IMR-90 (cell line): ENCODE results near the gene SKIC8. TPM values are rescaled to one million over a fixed set of nuclear protein-coding genes. Genes with fewer than 3 reads are reported as not detected.

Source experiments
- ATAC-seq: fragments of 200-7000 bp; cut with Tn5 transposase; 2 replicates; pipeline ENCODE4 v1.9.1; 2020; ENCODE audit warnings: low read depth, mild to moderate bottlenecking, moderate library complexity
- Bru-seq: library from RNA; stranded (reverse); fragments of 400-500 nt; gene quantifications from one replicate; lab custom pipeline; 2021; lab: Mats Ljungman, UMichigan
- BruChase-seq, 2 experiments: library from RNA; stranded (reverse); fragments of 400-500 nt; gene quantifications; one replicate each; lab custom pipeline; 2021; lab: Mats Ljungman, UMichigan
- BruUV-seq: library from RNA; stranded (reverse); fragments of 400-500 nt; replicated peaks from 2 replicates; lab custom pipeline; 2021; lab: Mats Ljungman, UMichigan
- CTCF ChIA-PET: fragments of 300-600 bp; formaldehyde crosslinking; extraction: SDS; loops from one replicate; lab custom pipeline; 2021; ENCODE audit warnings: antibody characterized with exemption; lab: Yijun Ruan, JAX
- POLR2A ChIA-PET: fragments of 300-600 bp; sonication (Branson Sonifier 250); formaldehyde crosslinking; loops from one replicate; lab custom pipeline; 2022; ENCODE audit warnings: antibody characterized with exemption; ENCODE audit not compliant: unreplicated experiment; lab: Charles Lee
- DNase-seq: peaks from one replicate; pipeline ENCODE4 v3.0.0; 2013
- H2AFZ ChIP-seq: replicated peaks from 2 replicates; pipeline ENCODE3; 2013; ENCODE audit warnings: low read length, mild to moderate bottlenecking; ENCODE audit not compliant: poor library complexity
- H2AK5ac ChIP-seq: 2 replicates; pipeline ENCODE4 v1.6.1; 2013; ENCODE audit warnings: low read depth, low read length, inconsistent platforms
- H2AK9ac ChIP-seq: replicated peaks from 2 replicates; pipeline ENCODE3; 2013; ENCODE audit warnings: mild to moderate bottlenecking, low read depth, low read length, moderate library complexity; ENCODE audit not compliant: poor library complexity
- H2BK120ac ChIP-seq: 2 replicates; pipeline ENCODE4 v1.6.1; 2013; ENCODE audit warnings: low read depth, low read length, inconsistent platforms
- H2BK15ac ChIP-seq: 3 replicates; pipeline ENCODE4 v1.6.1; 2013; ENCODE audit warnings: low read depth, low read length, inconsistent platforms
- H2BK20ac ChIP-seq: 2 replicates; pipeline ENCODE4 v1.6.1; 2013; ENCODE audit warnings: low read depth, mild to moderate bottlenecking, inconsistent platforms, low read length, moderate library complexity
- H2BK5ac ChIP-seq: 2 replicates; pipeline ENCODE4 v1.6.1; 2013; ENCODE audit warnings: mild to moderate bottlenecking, low read depth, low read length, inconsistent platforms; ENCODE audit not compliant: poor library complexity, severe bottlenecking
- H3K14ac ChIP-seq: replicated peaks from 2 replicates; pipeline ENCODE4 v1.6.1; 2013; ENCODE audit warnings: low read depth, low read length, inconsistent platforms
- H3K18ac ChIP-seq: 2 replicates; pipeline ENCODE4 v1.6.1; 2013; ENCODE audit warnings: low read depth, low read length, control low read depth
- H3K23ac ChIP-seq: 2 replicates; pipeline ENCODE4 v1.6.1; 2013; ENCODE audit warnings: low read depth, low read length, inconsistent platforms
- H3K27ac ChIP-seq: 2 replicates; pipeline ENCODE4 v1.5.1; 2013; ENCODE audit warnings: mild to moderate bottlenecking, control low read depth, low read length; ENCODE audit not compliant: insufficient read depth
- H3K27me3 ChIP-seq: 2 replicates; pipeline ENCODE4 v1.6.1; 2013; ENCODE audit warnings: low read length; ENCODE audit not compliant: control insufficient read depth, insufficient read depth
- H3K36me3 ChIP-seq: 2 replicates; pipeline ENCODE4 v1.6.1; 2013; ENCODE audit warnings: low read length, mixed read lengths; ENCODE audit not compliant: control insufficient read depth, insufficient read depth
- H3K4ac ChIP-seq: 2 replicates; pipeline ENCODE4 v1.6.1; 2013; ENCODE audit warnings: low read depth, low read length, inconsistent platforms
- H3K4me1 ChIP-seq: 2 replicates; pipeline ENCODE4 v1.6.1; 2013; ENCODE audit warnings: low read length, mixed read lengths; ENCODE audit not compliant: control insufficient read depth, insufficient read depth
- H3K4me2 ChIP-seq: 2 replicates; pipeline ENCODE4 v1.6.1; 2013; ENCODE audit warnings: low read depth, mild to moderate bottlenecking, control low read depth, low read length, moderate library complexity
- H3K4me3 ChIP-seq: 2 replicates; pipeline ENCODE4 v1.5.1; 2013; ENCODE audit warnings: low read depth, mild to moderate bottlenecking, control low read depth, low read length, moderate library complexity; ENCODE audit not compliant: insufficient read depth
- H3K56ac ChIP-seq: 2 replicates; pipeline ENCODE4 v1.6.1; 2013; ENCODE audit warnings: low read length, inconsistent platforms; ENCODE audit not compliant: insufficient read depth; ENCODE audit errors: extremely low read depth
- H3K79me1 ChIP-seq, 2 experiments: 2 replicates each; pipeline ENCODE4 v1.6.1; 2013; ENCODE audit warnings: low read length in 2 of 2, inconsistent platforms in 1 of 2, low read depth in 1 of 2
- H3K9ac ChIP-seq: 2 replicates; pipeline ENCODE4 v1.6.1; 2013; ENCODE audit warnings: low read depth, low read length, control low read depth
- H3K9me1 ChIP-seq: 2 replicates; pipeline ENCODE4 v1.6.1; 2013; ENCODE audit warnings: low read length, inconsistent platforms; ENCODE audit not compliant: insufficient read depth
- H3K9me3 ChIP-seq: 2 replicates; pipeline ENCODE4 v1.6.1; 2013; ENCODE audit warnings: low read length; ENCODE audit not compliant: control insufficient read depth, insufficient read depth
- H4K20me1 ChIP-seq: 2 replicates; pipeline ENCODE4 v1.6.1; 2013; ENCODE audit warnings: low read length, inconsistent platforms; ENCODE audit not compliant: insufficient read depth
- H4K5ac ChIP-seq: 2 replicates; pipeline ENCODE4 v1.6.1; 2013; ENCODE audit warnings: mild to moderate bottlenecking, low read depth, low read length, control low read depth
- H4K8ac ChIP-seq, 2 experiments: 2 replicates each; pipeline ENCODE4 v1.6.1; 2013; ENCODE audit warnings: low read depth in 2 of 2, low read length in 2 of 2, control low read depth in 1 of 2, inconsistent platforms in 1 of 2
- H4K91ac ChIP-seq: 2 replicates; pipeline ENCODE4 v1.6.1; 2013; ENCODE audit warnings: low read depth, low read length, inconsistent platforms; ENCODE audit not compliant: insufficient read depth
- CEBPB ChIP-seq: IDR thresholded peaks from 2 replicates; pipeline ENCODE4 v1.6.1; 2012; ENCODE audit warnings: low read depth, low read length, improper control_type of control experiment
- MAZ ChIP-seq: IDR thresholded peaks from 2 replicates; pipeline ENCODE4 v1.6.1; 2012; ENCODE audit warnings: low read depth, mild to moderate bottlenecking, low read length, improper control_type of control experiment, moderate library complexity, borderline replicate concordance
- MXI1 ChIP-seq: IDR thresholded peaks from 2 replicates; pipeline ENCODE4 v1.6.1; 2012; ENCODE audit warnings: low read depth, mild to moderate bottlenecking, low read length, moderate library complexity, borderline replicate concordance
- POLR2A ChIP-seq: IDR thresholded peaks from 2 replicates; pipeline ENCODE4 v1.6.1; 2012; ENCODE audit warnings: mild to moderate bottlenecking, low read depth, low read length
- RAD21 ChIP-seq: IDR thresholded peaks from 2 replicates; pipeline ENCODE4 v1.6.1; 2012; ENCODE audit warnings: low read length, improper control_type of control experiment
- WGBS, 2 experiments: methylation state at CpG; one replicate each; pipeline versions ENCODE4 v1.1.5 to v1.1.7; 2013; ENCODE audit warnings: missing lambda C conversion rate in 2 of 2; ENCODE audit not compliant: insufficient read length in 1 of 2; ENCODE audit errors: extremely low coverage in 2 of 2; 5-methylcytosine and 5-hydroxymethylcytosine counted together
- dilution Hi-C: fragments of 300-500 bp; cut with HindIII; formaldehyde crosslinking; loops from one replicate; pipeline ENCODE4 v1.14.3; 2018; ENCODE audit warnings: low sequenced_read_pairs; ENCODE audit not compliant: unreplicated experiment
- in situ Hi-C: fragments of 300-500 bp; cut with MboI; formaldehyde crosslinking; loops from 3 replicates; pipeline ENCODE4 v1.14.3; 2019; ENCODE audit warnings: low sequenced_read_pairs, inconsistent platforms, mixed read lengths
- intact Hi-C: fragments of 100-400 bp; cut with micrococcal nuclease; formaldehyde crosslinking; loops from 2 replicates; pipeline ENCODE4 v1.10.0; 2022
- long read RNA-seq: library from polyadenylated mRNA; unstranded; transcript quantifications from one replicate; pipeline ENCODE4 v2.0.0, GENCODE V29; 2021; ENCODE audit not compliant: unreplicated experiment
- polyA plus RNA-seq, 3 experiments: library from polyadenylated mRNA; depleted of rRNA; stranded (reverse); fragments of >200 nt; gene quantifications; 2 replicates each; pipeline ENCODE4 v1.2.3, GENCODE V29; 2012; ENCODE audit warnings: low replicate concordance in 1 of 3
- total RNA-seq: library from RNA; depleted of rRNA; stranded (reverse); fragments of >200 nt; gene quantifications from 2 replicates; pipeline ENCODE4 v1.2.3, GENCODE V29; 2012; rRNA removed

SKIC8 gene
- total RNA-seq (102 and 124 TPM in 2 replicates), polyA plus RNA-seq (2012; rRNA removed) (69.9 and 72.2 TPM in 2 replicates), Bru-seq, nascent RNA (percentile 76 among the genes with signal in this experiment), BruChase-seq, experiment 1, labeled RNA remaining after a 6-hour chase (percentile 67 among the genes with signal in this experiment), BruChase-seq, experiment 2, labeled RNA remaining after a 2-hour chase (percentile 82 among the genes with signal in this experiment)
- polyA plus RNA-seq (2012; cell fraction: cytosol; rRNA removed): 36.8 and 57.4 TPM in 2 replicates
- 19.0 and 72.0 TPM in 2 replicates for polyA plus RNA-seq (2012; cell fraction: nucleus; rRNA removed; ENCODE audit: low replicate concordance)
- long read RNA-seq, transcript WDR61-201 (11 exons, 1,387 nt): major isoform, 37 of 53 reads
- long read RNA-seq, partial matches to known transcripts: 1 of 53 reads
- long read RNA-seq, other reads (novel, unspliced or antisense): 8 of 53 reads

DNA sequence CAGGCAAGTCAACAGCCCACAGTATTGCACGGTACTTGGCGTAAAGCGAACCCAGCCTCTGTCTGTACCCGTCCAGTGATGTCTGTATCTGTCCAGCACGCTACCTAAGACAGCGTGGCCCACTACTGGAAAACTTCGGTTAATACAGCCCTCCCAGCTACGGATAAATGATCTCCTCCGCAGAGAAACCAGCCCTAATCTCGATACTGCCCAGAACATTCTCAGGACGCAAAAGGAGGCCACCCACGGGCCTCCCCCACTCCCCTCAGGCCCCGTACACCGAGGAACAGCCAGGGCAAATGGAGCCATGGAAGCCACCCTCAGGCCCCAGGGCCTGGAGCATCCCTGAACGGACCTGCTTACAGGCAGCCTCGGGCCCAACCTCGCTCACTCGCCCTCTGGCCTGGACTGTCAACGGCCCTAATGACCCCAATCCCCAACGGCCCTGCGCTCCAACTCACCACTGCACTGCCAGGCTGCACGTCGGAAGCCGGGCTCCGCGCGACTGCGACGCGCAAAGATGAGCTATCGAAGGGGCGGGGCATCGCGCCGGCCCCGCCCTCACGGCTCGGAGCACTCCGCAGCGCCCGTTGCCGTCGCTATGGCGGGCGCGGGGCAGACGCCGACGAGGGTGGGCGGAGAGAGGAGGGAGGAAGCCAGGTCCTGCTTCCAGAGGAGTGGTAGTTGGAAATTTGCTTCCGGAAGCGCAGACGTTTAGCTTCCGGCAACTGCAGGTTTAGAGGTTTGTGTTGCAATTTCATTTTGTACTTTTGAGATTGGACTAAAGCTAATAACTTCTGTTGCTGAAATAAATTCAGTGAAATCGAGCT is at the start of gene SKIC8:
Gene SKIC8, minus strand, starts transcription at position 509 of the 830 bp plus-strand sequence. CDS start 3,923 bp downstream, outside the sequence.
- Histone ChIP-seq H2BK15ac (peak within 1 kb of the TSS; percentile 22; the same call in 1 of the 3 replicates), H3K23ac (peak within 1 kb of the TSS; percentile 21; the same call in 1 of the 2 replicates), H4K20me1 (no peaks in the 10 kb centered on the region), H3K14ac (peak within 1 kb of the TSS; percentile 80), H2AK5ac (peak within 1 kb of the TSS; percentile 90), H2AK9ac (peak within 1 kb of the TSS; percentile 89), H3K9ac (peak within 1 kb of the TSS; percentile 77), H3K56ac (peak within 1 kb of the TSS; percentile 70), H3K4me3 (peak within 1 kb of the TSS; percentile 79), H2BK5ac (peak within 1 kb of the TSS; percentile 64), H4K5ac (peak within 1 kb of the TSS; percentile 82), H2AFZ (peak within 1 kb of the TSS; percentile 98), H3K4me1 (no peaks in the 10 kb centered on the region; the same call in 1 of the 2 replicates), H2BK20ac (no peak within 1 kb of the TSS), H3K9me3 (no peaks in the 10 kb centered on the region), H3K27ac (peak within 1 kb of the TSS; percentile 59), H3K4me2 (peak within 1 kb of the TSS; percentile 96), H3K9me1 (peaks cover 5% of the 10 kb centered on the region), H2BK120ac (no peak within 1 kb of the TSS; the same call in 1 of the 2 replicates), H3K18ac (peak within 1 kb of the TSS; percentile 7; the same call in 1 of the 2 replicates), H3K79me1 (peaks cover 22 to 48% of the 10 kb centered on the region in 2 experiments), H3K36me3 (peaks cover 2% of the 10 kb centered on the region; the same call in 1 of the 2 replicates), H4K8ac (peak within 1 kb of the TSS; percentile 98 to 99), H3K27me3 (no peaks in the 10 kb centered on the region), H4K91ac (peak within 1 kb of the TSS; percentile 82), H3K4ac (peak within 1 kb of the TSS; percentile 89)
- DNase-seq (peak; percentile 89), ATAC-seq (peak; percentile 99)
- in situ Hi-C loops (no loop called here), dilution Hi-C loops (no loop called here), intact Hi-C loops (no loop called here)
- WGBS, 2 experiments: 1% methylated on average over 20 of the region's 55 CpGs; no CpG with 5 or more reads in 1 of the 2 experiments
- POLR2A ChIA-PET: interaction anchor here (0.6 to 1.3 kb wide), 6 partner anchors 12 to 1681 kb away, joined by 3 to 10 read pairs (median 4); partner anchors contain the start of gene IREB2
- BruUV-seq: TSS peak; percentile 64
- TF ChIP-seq MAZ: peak; percentile 97
- peak; percentile 79 for TF ChIP-seq CEBPB
- peak; percentile 88 for TF ChIP-seq MXI1
- TF ChIP-seq RAD21: no peak
- peak; percentile 90 for TF ChIP-seq POLR2A
- CTCF ChIA-PET: interaction anchor here (0.9 kb wide), 1 partner anchor 188 kb away, joined by 3 read pairs; no protein-coding TSS in a partner anchor
